ENCODE measurements around the gene RXYLT1.
A peak's percentile ranks its signal among the peaks of the same experiment; 100 is the strongest.
"Not testable (repeated sequence)": the region's sequence is repeated elsewhere in the genome, so short reads cannot be mapped to it uniquely, and the experiment has no call there.

The RXYLT1 gene, protein sequence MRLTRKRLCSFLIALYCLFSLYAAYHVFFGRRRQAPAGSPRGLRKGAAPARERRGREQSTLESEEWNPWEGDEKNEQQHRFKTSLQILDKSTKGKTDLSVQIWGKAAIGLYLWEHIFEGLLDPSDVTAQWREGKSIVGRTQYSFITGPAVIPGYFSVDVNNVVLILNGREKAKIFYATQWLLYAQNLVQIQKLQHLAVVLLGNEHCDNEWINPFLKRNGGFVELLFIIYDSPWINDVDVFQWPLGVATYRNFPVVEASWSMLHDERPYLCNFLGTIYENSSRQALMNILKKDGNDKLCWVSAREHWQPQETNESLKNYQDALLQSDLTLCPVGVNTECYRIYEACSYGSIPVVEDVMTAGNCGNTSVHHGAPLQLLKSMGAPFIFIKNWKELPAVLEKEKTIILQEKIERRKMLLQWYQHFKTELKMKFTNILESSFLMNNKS

DNA sequence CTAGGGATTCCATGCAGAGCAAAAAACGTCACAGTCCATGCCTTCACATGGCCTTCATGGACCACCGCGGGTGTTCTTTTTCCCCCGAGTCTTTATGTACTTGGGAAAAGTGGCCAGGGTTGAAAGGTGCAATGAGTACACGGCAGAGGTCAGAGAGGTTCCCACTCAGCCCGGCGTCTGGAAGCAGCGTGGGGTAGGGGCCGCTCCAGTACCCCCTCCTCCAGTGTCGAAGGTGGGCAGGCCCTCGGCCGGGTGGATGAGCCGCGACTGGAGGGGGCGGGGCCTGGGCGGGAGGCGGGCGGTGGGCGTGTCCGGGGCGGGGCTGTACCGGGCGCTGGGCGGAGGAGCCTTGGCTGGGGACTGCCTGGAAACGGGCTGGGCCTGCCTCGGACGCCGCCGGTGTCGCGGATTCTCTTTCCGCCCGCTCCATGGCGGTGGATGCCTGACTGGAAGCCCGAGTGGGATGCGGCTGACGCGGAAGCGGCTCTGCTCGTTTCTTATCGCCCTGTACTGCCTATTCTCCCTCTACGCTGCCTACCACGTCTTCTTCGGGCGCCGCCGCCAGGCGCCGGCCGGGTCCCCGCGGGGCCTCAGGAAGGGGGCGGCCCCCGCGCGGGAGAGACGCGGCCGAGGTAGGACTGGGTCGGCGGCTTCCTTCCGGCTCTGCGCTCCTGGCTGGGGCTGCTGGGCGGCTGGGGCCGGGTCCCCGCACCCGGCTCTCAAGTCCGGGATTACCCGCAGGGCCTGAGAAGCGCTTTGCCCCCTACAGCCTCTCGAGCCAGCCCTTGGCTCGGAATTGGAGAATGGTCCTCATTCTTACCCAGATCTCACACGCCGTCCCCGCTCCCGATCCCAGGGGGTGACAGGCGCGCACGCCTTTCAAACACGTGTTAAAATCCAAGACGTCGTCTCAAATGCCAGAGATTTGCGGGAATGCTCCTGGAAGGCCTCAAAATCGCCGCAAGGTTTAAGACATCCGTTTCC lies at the start of gene RXYLT1:
RXYLT1 (plus strand) TSS at position 412 of the 984 bp plus-strand sequence; CDS start at position 464, 52 bp downstream.
- DNase-seq, result peak; percentile 64 to 92

GRCh38 chr12:63732779-63733178 lies 46.9 kb upstream of the RXYLT1 start:
- DNase-seq, result not testable (repeated sequence)

DNA sequence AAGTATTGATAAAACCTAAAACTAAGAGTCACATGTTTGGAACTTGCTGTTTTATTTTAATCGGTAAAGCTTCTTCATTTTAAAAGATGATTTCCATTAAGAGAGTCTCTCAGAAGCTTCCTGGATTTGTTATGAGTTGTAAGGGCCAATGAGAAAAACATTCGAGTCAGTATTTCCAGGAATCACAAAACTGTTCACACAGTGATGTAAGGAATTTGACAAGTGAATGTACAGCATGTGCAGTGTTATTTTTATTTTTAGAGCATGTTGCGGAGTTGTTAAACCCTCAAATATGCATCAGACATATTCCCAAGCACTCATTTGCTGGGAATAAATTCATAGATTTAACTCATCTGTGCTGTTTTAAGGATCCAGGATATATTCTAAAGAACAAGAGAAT lies 46.1 kb upstream of the RXYLT1 start:
- DNase-seq, result not testable (repeated sequence)

GRCh38 chr12:63740551-63740950 lies 39.2 kb upstream of the RXYLT1 start:
- not testable (repeated sequence) for DNase-seq

DNA sequence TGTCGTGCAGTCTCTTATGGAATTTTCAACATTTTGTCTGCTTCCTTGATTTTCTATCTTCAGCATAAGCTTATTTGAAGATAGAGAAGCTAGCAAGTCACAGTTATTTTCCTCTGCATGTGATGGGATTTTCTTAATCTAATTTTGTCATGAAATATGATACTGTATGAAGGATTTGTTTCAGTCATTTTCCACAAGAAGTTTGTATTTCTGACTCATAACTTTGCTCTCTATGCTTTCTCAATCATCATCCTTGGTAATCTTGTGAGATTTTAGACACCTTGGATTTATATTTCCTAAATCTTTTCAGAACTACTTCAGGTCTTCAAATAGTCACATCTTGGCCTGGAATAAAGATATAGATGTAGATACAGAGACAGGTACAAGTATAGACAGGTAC lies 38.3 kb upstream of the RXYLT1 start:
- not testable (repeated sequence) for DNase-seq

DNA sequence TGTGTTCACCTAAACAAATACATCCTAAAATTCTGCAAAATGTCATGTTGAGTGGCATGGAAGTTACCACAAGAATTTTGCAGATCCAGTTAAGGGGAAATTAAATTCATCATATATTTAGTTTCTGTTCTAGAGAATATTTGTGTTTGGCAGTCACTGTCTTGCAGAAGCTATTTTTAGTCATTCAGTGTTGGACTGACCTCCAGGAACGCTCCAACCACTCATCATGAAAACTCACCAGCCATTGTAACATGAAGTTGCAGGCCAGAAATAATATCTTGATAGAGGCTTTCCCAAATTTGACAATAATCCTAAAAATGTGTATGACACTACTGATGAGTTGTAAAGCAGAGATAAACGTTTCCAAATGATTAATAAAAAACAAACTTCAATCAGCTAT lies 35.6 kb upstream of the RXYLT1 start:
- not testable (repeated sequence) for DNase-seq

- DNase-seq, result not testable (repeated sequence)
Measured at GRCh38 chr12:63746470-63746869, 33.2 kb upstream of the RXYLT1 start.

DNA sequence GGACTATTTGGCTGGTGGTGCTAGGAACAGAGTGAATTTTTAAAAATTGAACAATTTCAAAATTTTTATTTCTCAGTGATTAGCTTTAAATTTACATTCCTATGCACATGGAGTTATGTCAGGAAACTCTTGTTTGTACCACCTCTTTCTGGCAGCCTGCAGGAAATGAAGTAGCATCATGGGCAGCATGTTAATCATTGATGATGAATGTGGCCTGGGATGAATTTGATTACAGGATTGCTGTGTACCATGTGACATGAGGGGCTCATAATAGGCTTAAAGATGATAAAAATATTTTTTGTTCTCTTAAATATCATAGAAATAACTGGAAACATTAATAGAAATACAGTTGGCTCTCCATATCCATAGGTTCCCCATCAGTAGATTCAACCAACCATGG lies 32.6 kb upstream of the RXYLT1 start:
- not testable (repeated sequence) for DNase-seq

DNA sequence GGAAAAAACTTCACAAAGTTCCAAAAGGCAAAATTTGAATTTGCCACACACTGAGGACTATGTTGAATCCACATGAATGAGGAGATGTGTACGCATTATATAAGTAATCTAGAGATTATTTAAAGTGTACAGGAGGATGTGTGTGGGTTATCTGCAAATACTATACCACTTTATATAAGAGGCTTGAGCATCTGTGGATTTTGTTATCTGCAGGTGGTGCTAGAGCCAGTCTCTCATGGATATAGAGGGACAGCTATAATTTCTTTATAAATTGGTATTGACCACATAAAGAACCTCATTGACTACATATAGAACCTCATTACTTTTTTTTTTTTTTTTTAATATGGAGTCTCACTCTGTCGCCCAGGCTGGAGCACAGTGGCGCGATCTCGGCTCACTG lies 32.2 kb upstream of the RXYLT1 start:
- DNase-seq, result no peak

DNA sequence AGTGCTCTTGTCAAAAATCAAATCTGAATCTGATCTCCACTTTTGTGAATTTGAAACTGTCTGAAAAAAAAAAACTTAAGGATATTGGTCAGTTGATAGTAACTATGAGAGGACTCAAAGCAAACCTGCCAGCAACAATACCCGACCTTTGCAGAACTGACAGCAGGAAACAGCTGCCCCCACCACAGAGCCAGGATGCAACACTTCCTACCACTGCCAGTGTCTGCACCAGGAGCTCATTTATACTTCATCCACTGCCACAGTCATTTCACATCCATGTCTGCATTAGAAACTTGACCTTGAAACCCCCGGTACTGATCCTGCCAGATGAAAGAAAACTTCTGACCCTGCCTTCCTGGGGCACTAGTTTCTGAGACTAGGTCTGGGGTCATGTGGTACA lies 27.4 kb upstream of the RXYLT1 start:
- DNase-seq, result no peak

GRCh38 chr12:63752841-63753240 lies 26.9 kb upstream of the RXYLT1 start:
- DNase-seq, result no peak

GRCh38 chr12:63753743-63754142 lies 26.0 kb upstream of the RXYLT1 start:
- no peak for DNase-seq

- DNase-seq, result no peak
Measured at GRCh38 chr12:63764481-63764880, 15.2 kb upstream of the RXYLT1 start.

GRCh38 chr12:63766498-63766897 lies 13.2 kb upstream of the RXYLT1 start:
- no peak for DNase-seq

DNA sequence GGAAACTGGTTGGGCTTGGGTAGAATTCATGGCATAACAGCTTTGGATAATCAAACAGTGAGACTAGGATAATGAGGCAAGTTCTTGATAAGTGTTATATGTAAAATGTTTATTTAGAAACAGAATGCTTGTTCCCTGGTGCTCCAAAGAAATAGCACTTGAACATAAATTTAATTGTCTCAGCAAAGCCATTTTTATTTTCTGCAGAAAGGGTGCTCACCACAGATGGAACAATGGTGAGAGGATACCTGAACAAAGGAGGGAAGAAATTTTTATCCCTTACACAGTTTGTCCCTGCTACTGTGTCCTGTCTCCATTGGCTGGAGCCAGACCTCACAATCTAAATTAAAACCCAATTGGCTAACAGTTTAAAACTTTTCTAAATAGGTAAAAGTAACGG lies 9.3 kb upstream of the RXYLT1 start:
- DNase-seq, result no peak

GRCh38 chr12:63777340-63777739 lies 2.4 kb upstream of the RXYLT1 start:
- no peak for DNase-seq

- no peak for DNase-seq
Measured at GRCh38 chr12:63782466-63782865, 2.8 kb downstream of the RXYLT1 start.

- DNase-seq, result no peak
Measured at GRCh38 chr12:63787306-63787705, 7.6 kb downstream of the RXYLT1 start.

- no peak for DNase-seq
Measured at GRCh38 chr12:63790608-63790945, 10.9 kb downstream of the RXYLT1 start.

- DNase-seq, result no peak
Measured at GRCh38 chr12:63792338-63792737, 12.6 kb downstream of the RXYLT1 start.

DNA sequence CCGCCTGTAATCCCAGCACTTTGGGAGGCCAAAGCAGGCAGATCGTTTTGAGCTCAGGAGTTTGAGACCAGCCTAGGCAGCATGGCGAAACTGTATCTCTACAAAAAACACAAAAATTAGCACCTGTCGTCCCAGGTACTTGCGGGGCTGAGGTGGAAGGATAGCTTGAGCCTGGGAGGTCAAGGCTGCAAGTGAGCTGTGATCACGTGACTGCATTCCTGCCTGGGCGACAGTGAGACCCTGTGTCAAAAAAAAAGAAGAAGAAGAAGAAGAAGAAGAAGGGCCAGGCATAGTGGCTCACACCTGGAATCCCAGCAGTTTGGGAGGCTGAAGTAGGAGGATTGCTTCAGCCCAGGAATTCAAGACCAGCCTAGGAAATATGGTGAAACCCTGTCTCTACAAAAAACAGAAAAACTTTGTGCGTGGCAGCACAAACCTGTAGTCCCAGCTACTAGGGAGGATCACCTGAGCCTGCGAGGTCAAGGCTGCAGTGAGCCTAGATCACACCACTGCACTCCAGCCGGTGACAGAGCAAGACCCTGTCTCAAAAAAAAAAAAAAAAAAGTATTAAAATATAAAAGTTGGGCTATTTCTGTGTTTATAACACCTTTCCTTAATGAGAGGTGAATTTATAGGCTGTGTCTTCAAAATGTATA lies 15.5 kb downstream of the RXYLT1 start:
- no peak for DNase-seq

- no peak for DNase-seq
Measured at GRCh38 chr12:63795944-63796343, 16.2 kb downstream of the RXYLT1 start.

GRCh38 chr12:63802012-63802608 lies 22.4 kb downstream of the RXYLT1 start:
- peak; percentile 34 to 53 for DNase-seq
